Kasumi-1 (cell line): Measurements from ENCODE around the gene HIPK2.

Source experiments
- DNase-seq, 2 experiments: peaks; one replicate each; lab custom pipeline; 2025; lab: John Stamatoyannopoulos, UW

Gene HIPK2

GRCh38 chr7:139648941-139649425 is 128.8 kb downstream of the HIPK2 start:
- peak; percentile 80 to 81 for DNase-seq

- DNase-seq = no peak
Observed at GRCh38 chr7:139648391-139648861, 129.4 kb downstream of the HIPK2 start.

- DNase-seq = no peak
Observed at GRCh38 chr7:139647814-139648390, 129.9 kb downstream of the HIPK2 start.

- DNase-seq = no peak
Observed at GRCh38 chr7:139647085-139647484, 130.7 kb downstream of the HIPK2 start.

GRCh38 chr7:139646566-139646965 is 131.2 kb downstream of the HIPK2 start:
- no peak for DNase-seq

GRCh38 chr7:139645572-139646523 is 131.9 kb downstream of the HIPK2 start:
- DNase-seq = peak; percentile 69 to 88

GRCh38 chr7:139643951-139644585 is 133.7 kb downstream of the HIPK2 start:
- no peak for DNase-seq

GRCh38 chr7:139642283-139642682 is 135.5 kb downstream of the HIPK2 start:
- no peak for DNase-seq

GRCh38 chr7:139641337-139641992 is 136.3 kb downstream of the HIPK2 start:
- DNase-seq = no peak

GRCh38 chr7:139640681-139641080 is 137.1 kb downstream of the HIPK2 start:
- peak; percentile 24 to 53 for DNase-seq

GRCh38 chr7:139639563-139639962 is 138.2 kb downstream of the HIPK2 start:
- no peak for DNase-seq

- peak; percentile 18 to 35 for DNase-seq
Observed at GRCh38 chr7:139635526-139636302, 142.1 kb downstream of the HIPK2 start.

GRCh38 chr7:139634087-139634486 is 143.7 kb downstream of the HIPK2 start:
- no peak for DNase-seq

GRCh38 chr7:139631520-139632031 is 146.2 kb downstream of the HIPK2 start:
- no peak for DNase-seq

GRCh38 chr7:139630643-139631519 is 146.9 kb downstream of the HIPK2 start:
- DNase-seq = no peak

GRCh38 chr7:139629392-139630082 is 148.3 kb downstream of the HIPK2 start:
- no peak for DNase-seq

GRCh38 chr7:139627831-139628230 is 150.0 kb downstream of the HIPK2 start:
- DNase-seq = no peak

GRCh38 chr7:139626817-139627216 is 151.0 kb downstream of the HIPK2 start:
- peak; percentile 97 to 98 for DNase-seq

- no peak for DNase-seq
Observed at GRCh38 chr7:139623518-139623917, 154.3 kb downstream of the HIPK2 start.
